Fibroblast of skin of right biceps (primary cell): ENCODE data around the gene SH3YL1.
A peak's percentile ranks its signal among the peaks of the same experiment; 100 is the strongest.

Source experiments
- DNase-seq: peaks from one replicate; pipeline ENCODE4 v3.0.0-alpha.2; 2013

Gene SH3YL1

DNA sequence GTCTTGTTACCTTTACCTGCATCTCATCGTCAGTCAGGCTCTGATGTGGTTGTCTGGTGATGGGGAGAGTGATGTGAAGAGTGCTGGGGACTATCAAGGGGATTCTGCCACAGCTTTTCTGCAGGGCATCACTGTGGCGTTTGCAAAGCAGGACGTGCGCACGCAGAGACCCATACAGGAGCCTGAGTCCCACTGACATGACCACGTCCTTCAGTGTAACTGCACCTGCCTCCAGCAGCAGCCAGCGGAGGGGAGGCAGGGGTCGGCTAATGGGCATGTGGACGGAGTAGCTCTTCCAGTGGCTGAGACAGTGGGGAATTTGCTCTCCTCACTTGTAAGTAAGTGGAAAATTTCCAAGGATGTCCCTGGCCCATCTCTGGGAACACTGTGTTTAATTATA lies 17.5 kb upstream of the SH3YL1 start:
- no peak for DNase-seq

DNA sequence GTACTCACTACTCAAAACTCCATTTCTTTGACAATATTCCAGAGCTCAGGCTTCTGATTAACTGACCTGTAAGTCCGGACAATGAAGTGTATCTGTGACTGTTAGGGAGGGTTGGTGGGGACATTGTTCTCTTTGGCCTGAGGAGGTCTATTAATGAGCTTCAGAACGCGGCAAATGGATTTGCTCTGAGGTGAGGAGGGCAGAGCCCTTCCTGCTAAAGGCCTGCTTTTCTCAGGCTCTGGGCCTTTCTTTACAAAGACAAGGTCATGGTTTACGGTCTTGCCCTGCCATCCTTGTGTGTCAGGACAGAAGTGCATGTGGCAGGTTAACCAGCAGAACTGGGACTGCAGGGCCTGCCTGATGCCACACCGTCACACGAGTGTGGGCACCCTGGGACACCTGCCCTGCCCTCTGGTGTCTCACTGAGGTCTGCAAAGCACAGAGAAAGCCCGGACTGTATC lies 16.8 kb upstream of the SH3YL1 start:
- no peak for DNase-seq

DNA sequence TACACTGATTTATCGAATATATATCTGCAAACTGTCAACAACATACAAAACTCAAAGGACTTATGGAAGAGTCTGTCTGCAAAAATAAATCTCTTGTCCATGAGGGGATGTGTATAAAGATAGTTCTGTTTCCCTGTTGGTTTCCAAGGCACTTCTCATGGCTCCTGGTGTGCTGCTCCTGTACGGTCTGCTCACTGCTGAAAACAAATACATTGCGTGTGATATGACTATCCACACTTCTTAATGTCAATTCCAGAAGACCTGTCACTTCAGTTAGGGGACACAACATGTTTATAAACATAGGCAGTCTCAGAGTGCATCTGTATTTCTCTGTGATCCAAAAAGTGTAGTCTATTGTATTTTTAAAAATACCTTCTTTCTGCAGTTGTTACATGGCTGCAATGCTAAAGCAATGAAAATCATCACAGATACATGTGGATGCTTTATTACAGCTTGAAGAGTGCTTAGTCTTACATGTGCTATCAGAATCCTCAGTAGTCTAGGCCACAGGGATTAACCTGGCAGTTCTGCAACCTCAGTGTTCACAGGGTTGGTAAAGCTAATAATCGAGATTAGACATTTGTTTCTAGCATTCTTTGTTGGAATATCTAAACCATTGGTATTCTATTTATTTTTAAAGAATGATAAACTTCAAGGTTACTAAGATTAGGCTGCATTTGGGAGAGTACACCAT lies 16.3 kb upstream of the SH3YL1 start:
- DNase-seq = no peak

DNA sequence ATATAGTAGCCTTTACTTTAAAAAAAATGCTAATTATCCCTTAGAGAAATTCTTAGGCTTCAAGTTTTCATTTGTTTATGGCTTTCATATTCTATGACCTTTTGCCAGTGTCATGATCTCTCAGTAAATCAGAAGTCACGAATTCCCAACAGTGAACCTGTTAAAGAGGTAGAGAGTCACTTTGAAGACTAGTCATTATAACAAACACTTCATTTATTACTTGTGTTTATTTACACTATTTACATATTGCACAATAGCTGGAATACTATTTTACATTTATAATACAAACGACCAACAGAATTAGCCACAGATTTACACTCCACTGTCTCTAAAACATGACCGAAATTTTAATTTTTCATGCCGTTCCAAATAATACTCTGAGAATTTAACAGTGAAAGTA lies 15.5 kb upstream of the SH3YL1 start:
- no peak for DNase-seq

DNA sequence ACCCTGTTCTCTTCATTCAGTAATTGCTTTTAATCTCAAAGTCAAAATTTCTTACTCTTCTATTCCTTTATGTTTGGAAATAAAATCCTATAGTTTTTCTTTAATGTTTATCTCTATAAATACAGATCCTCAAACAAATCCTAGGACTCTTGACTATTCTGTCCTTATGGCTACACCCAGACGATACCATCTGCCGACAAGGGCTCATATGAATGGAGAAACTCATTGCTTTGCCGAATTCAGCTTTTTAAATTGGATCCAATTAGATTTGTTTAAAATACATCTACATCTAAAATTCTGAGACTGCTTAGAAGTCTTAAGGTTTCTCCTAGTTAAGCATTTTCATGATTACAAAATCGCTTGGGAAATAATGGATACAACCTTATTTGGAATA lies 15.1 kb upstream of the SH3YL1 start:
- no peak for DNase-seq

DNA sequence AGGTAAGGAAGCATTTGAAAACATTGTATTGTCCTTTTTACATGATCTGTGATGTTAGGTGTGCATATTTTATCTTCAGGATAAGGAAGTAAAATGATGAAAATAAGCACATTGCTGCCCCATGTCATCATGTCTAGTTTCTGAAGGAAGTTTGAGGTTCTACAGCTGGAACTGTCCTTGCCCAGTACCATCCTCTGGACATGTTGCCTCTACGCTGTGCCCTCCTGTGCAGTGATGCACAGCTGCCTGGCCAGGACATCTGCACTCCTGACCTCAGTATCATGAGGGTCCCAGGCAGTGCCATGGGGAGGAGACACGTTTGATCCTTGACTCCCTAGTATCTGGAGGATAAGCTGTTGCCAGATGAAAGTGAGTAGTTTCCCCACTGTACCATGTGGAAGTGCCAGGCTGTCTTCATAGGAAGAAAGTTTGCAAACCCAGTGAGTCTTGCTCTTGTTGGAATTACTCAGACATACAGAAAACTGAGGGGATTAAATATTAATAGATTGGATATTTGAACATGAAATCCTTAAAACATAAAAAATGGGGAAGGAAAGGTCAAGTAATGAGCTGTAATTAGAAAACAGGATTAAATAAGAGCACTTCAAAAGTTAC lies 14.6 kb upstream of the SH3YL1 start:
- no peak for DNase-seq

DNA sequence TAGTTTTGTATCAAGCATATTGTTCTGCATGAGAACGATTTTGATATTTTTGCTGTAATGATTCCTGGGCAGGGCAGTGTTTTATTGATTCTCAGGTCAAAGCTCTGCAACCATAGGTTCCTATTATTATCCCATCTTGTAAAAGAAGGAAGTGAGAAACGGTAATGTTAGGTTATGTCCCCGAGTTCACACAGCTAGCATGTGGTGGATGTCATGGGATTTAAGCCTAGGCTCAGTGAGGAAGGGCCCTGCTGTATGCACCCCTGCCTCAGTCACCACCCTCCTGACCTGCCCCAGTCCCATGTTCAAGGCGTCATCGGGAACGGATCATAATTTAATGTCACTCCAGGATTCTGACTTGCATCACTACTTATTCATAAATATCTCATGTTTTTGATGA lies 11.6 kb upstream of the SH3YL1 start:
- no peak for DNase-seq

DNA sequence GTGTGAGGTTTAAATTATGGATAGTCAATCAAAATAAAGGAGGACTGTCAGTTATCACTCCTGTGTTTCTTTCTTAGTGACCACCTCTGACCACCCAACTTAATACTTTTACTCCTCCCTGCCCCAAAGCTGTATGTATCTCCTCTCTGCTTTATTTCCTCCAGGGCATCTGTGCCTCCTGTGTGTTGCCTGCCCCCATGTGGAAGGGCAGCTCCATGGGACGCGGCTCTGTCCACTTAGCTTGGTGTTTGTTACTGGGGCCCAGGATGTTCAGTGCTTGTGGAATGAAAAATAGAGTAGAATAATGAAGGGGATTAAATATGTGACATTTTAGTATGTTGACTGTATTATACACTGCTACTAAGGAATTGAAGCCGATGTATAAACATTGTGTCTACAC lies 10.7 kb upstream of the SH3YL1 start:
- no peak for DNase-seq

DNA sequence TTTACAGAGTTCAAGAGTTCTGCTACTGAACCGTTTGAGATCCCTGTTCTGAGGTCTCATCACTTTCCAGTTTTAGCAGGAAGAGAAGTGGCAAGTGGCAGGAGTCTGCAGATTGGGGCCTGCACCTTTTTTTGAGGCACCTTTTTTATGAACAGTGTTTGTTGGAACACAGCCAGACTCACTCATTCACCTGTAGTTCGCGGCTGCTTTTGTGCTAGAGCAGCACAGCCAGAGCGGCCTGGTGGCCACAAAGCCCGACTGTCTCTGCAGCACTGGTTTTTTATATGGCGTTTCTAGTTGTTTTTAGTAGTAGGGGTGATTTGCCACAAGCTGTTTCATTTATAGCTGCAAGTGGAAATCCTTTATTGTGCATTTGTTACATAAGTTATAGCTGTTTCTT lies 9.5 kb upstream of the SH3YL1 start:
- DNase-seq = no peak

DNA sequence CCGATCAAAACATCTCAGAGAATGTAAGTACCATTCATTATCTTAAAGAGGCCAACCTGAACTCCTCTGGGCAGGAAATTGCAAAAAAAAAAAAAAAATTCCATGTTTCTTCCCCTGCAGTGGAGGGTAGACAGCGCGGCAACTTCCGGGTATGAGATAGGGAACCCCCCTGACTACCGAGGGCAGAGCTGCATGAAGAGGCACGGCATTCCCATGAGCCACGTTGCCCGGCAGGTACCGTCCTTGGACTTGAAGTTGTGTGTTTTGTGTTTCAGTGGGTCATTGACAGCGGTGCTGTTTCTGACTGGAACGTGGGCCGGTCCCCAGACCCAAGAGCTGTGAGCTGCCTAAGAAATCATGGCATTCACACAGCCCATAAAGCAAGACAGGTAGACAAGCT lies 8.1 kb upstream of the SH3YL1 start:
- DNase-seq = no peak

DNA sequence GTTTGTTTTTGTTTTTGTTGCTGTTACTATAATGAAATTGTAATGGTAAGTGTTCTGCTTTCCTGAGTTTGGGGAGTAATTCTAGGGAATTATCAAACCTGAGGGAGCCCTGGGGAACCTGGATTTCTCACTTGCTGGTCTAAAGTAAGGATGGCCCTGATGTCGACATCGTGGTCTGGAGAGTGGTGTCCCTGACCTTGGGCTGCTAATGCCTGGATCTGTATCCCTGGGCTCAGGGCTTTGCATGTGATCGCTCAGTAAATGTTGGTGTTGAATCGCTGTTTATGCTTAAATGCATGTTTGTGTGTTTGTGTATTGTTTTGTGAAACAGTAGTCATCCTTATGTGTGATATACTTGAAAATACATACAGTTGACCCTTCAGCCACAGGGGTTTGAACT lies 7.0 kb upstream of the SH3YL1 start:
- no peak for DNase-seq

DNA sequence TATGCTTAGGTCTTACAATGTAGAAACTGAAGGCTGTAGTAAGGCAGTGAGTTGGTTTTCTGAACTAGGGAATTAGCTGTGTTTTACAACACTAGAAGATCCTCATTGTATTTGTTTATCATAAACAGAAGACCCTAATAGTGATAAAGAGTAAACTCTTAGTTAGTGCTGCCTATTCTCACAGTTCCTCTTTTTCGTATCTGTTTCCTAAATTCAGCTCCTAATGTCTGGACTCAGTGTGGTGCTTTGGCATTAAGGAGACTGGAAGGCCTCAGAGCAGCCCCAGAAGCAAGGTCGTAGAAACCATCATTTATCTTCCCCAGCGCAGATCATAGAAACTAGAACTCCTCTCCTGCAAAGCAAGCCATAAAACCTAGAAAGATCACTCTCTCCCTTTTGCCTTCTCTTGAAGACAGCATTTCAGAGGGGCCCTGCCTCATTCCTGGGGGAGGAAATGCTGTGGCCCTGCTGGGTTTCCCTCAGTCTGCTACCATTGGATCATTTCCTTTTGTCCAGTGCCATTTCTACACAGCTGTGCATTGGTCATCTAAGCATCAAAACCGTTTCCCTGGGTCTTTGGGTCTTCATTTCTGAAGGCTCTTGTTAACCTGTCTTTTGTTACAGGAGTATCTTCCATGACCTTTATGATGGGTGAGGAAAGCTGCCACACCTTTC lies 5.7 kb upstream of the SH3YL1 start:
- no peak for DNase-seq

DNA sequence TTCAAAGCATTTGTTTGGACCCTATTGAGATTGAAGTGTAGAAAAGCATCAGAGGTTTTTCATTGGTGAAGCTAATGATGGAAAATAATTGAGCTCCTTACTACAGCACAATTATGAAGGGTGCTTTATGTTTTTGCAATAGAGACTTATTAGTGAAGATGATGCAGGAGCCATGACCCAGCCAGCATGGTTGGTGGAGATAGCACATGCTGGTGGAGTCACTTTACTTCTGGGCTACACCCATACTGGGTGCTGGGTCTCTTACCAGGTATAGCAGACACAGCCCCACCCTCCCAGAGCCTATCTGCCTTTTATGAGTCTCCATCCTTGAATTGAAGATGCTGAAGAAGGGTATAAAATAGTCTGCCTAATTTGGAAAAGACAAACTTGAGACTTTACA lies 4.5 kb upstream of the SH3YL1 start:
- no peak for DNase-seq

DNA sequence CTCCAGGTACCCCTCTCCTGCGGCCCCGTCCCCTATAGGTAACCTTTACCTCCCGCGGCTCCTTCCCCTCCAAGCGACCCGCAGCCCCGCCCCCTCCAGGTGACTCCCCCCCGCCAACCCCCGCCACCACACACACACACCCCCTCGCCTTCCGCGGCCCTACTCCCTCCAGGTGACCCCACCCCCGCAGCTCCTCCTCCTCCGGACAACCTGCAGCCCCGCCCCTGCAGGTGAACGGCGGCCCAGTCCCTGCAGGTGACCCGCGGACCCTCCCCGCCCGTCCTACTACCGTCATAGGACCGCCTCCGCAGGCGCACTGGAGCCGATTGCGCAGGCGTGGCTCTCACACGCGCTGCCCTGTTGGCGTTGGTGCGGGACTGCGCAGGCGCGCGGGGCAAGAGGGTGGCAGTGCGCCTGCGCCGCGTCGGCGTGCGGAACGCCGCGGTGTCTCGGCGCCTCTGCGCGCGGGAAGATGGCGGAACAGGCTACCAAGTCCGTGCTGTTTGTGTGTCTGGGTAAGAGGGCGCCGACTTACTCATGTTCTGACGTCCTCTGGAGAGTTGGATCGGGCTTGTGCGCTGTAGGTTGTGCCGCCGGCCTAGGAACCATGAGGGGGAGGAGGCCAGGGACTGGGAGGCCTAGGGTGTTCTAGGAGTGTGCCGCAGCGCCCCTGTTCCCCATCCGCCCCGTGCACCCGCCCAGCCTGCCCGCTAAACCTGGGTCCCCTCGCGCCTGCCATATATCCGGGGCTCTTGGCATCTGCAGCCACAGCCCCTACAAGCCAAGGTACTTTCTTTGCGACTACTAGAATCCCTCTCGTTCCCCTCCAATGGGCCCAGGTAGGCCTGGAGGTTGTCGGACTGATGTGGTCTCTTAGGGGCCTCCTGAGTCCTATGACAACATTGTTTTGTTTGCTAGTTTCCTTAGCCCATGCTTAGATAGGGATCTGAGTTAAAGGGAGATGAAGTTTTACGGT lies 949 bp upstream of the SH3YL1 start, which contains the start of gene ACP1:
Gene ACP1, plus strand, starts transcription at position 455 of the 976 bp plus-strand sequence. Its CDS starts 18 bp downstream, at position 473.
- peak; percentile 91 for DNase-seq

DNA sequence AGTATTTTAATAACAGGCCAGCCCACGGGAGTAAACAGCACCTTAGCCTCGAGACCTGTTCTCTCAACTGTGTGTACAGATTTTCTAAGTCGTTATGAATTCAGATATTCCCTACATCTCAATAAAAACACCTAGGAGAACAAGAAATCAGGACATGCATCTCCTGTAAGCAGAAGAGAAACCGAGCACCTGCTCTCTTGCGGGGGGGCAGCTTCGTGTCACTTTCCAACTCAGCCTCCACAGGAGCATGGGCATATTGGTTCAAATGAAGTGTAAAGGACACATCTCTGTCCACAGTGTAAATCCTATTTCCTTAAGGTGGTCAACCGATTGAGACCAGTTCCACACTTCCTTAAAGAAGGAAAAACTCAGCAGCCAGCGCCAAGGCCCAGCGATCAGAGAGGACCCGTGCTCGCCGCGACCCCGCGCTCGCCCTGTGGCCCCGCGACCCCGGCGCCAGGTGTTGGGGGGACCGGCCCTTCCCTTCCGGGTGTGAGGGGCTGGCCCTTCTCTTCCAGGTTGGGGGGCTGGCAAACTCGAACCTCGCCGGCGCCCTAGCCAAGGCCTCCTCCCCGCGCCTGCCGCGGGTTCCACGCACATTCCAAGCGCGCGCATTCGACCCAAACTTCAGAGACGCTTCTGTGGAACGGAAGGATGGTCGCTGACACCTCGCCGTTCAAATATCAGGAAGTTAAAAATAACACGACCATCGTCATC lies 652 bp downstream of the SH3YL1 start:
- no peak for DNase-seq

DNA sequence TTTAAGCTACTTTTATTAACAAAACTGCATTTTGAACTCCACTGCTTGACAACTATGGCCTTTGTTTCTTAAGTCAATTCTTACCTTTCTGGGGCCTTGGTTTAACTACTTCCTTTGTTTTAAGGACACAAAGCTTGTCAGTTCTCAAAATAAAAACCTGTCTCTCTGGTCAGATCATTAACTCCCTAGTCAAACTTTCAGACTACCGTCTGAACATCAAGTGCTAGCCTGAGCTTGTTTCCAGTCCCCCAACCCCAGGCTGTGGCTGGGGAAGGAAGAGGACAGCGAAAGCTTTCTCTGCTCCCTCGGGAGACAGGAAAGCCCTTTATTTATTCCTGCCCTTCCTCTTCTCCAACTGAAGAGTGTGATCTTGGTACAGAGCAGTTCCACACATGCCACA lies 1.7 kb downstream of the SH3YL1 start:
- no peak for DNase-seq

DNA sequence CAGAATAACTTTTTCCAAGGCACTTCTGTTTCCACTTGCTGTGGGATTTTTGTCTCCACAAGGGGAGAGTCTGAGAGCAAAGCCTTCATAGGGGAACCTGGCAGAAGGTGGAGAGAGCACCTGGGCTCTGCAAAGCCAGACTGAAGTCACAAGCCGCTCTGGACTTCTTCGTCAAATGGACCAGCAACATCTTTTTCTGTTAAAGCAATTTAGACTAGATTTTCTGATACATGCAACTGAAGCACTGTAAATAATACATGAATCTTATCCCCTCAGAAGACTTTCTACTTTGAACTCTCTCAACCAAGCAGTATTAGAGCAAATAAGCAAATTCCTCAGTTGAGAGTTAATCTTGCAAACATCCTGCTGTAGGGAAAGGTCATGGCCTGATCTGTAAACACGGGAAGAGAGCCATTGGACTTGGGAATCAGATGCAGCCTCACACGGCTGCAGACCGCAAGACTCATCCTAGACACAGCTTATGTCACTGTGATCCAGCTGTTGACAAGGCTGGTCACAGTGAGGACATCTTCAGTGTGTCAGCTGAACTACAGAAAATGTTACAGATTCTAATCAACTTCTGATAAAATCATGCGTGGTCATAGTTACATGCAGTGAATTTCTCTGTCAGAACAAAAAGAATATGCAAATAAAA lies 3.2 kb downstream of the SH3YL1 start:
- no peak for DNase-seq

DNA sequence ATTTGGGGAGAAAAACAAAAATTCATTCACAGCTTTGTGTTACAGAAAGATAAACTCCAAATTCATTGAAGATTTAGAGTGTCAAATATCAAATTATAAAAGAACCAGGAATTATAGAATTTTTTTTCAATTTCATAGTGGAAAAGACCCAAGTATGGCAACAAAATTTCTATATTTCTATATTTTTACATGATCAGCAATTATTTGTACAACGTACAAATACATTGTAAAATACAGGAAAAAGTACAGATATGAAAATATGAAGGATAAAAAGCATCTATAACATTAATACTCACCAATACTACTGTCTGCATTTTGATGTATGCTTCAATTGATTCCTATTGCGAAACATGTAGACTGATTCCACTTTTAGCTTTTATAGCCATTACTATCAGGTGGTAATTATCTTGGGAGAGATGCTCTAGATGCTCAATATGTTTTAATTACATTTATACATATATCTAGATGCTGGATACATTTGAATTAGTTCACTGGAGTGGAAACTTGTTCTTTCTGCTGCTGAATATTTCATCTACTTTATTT lies 4.0 kb downstream of the SH3YL1 start:
- no peak for DNase-seq

DNA sequence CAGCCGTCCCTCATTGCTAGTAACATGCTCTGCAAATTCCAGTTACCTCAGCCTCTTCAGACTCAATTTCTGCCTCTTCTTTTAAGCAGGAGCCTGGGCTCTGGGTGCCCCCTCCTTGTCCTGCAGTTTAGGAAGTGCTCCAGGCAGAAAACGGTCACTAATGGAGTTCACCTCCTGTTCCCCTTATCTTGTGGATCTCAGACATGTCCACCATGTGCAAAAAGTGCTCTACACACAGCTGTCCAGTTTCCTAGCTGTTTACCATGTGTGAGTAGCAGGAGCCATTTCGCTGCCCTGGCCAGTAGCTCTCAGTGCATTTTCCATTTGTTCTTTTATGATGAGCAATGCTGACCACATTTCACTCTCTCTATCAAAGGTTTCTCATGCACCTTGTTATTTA lies 4.9 kb downstream of the SH3YL1 start:
- DNase-seq = no peak

DNA sequence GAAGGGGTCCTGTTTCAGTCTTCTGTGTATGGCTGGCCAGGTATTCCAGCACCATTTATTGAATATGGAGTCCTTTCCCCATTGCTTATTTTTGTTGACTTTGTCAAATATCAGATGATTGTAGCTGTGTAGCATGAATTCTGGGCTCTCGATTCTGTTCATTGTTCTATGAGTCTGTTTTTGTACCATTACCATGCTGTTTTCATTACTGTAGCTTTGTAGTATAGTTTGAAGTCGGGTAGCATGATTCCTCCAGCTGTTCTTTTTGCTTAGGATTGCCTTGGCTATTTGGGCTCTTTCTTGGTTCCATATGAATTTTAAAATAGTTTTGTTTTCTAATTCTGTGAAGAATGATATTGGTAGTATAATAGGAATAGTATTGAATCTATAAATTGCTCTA lies 6.0 kb downstream of the SH3YL1 start:
- DNase-seq = no peak

DNA sequence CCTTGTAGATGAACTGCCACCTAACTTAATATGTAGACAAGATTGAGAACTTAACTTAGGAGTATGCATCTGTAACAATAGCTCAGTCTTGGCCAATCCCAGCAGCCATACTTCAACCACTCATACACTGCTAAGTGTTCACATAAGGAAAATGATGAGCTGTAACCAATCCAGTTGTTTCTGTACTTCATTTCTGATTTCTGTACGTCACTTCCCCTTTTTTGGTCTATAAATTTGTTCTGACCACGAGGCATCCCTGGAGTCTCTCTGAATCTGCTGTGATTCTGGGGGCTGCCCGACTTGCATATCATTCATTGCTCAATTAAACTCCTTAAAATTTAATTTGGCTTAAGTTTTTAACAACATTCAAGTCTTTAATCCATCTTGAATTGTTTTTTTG lies 6.4 kb downstream of the SH3YL1 start:
- DNase-seq = no peak

DNA sequence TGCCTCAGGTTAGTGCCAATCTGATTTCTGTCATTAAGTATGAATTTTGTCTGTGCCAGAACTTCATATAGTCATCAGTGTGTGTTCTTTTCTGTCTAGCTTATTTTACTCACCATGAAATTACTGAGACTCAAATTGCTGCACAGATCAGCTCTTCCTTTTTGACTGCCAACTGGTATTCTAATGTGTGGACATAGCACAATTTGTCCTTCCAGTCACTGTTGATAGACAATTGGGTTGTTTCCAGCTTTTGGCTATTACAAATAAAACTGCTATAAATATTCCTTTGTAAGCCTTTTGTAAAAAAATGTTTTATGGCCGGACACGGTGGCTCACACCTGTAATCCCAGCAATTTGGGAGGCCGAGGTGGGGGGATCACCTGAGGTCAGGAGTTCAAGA lies 7.7 kb downstream of the SH3YL1 start:
- no peak for DNase-seq
